ENCODE measurements around the gene C7orf33. TPM values are rescaled to one million over a fixed set of nuclear protein-coding genes. Genes with fewer than 3 reads are reported as not detected.

C7orf33 gene
- total and polyA plus RNA-seq, 2 experiments from 2014 or later: not detected

- H3K9me2 ChIP-seq (ENCODE audit: insufficient read depth): no peaks in the 10 kb centered on the region
- no peak overlapping the region for H3K27ac ChIP-seq (ENCODE audit: low read depth)
- no peak overlapping the region for H3K4me3 ChIP-seq
- H3K79me2 ChIP-seq (replicated peaks; ENCODE audit: insufficient read depth): no peaks in the 10 kb centered on the region
- Mint-ChIP-seq H3K36me3 (ENCODE audit: low read depth) (peaks cover 8% of the 10 kb centered on the region), H3K27me3 (ENCODE audit: insufficient read depth, low read depth, poor library complexity) (peaks cover 5% of the 10 kb centered on the region), H3K9me3 (peaks cover 13% of the 10 kb centered on the region), H3K27ac (no peak overlapping the region), H3K4me3 (no peak overlapping the region), H3K4me1 (peaks cover 4% of the 10 kb centered on the region)
- no peaks in the 10 kb centered on the region for H3K4me1 ChIP-seq (ENCODE audit: insufficient read depth)
- H3K36me3 ChIP-seq (ENCODE audit: insufficient read depth): 0 out of 2 replicates have a peak, but pooled peaks cover 3% of the 10 kb centered on the region
- no peak for ATAC-seq
- no peak overlapping the region for H2AFZ ChIP-seq
- TF ChIP-seq ZNF462 (CRISPR knock-in tag; IDR thresholded peaks at IDR 0.05) (no peak), EZH2phosphoT487 (IDR thresholded peaks at IDR 0.05; ENCODE audit: unreplicated experiment) (no peak), CREB1 (CRISPR knock-in tag; IDR thresholded peaks at IDR 0.05; ENCODE audit: low read depth) (no peak), STAT1 (IDR thresholded peaks at IDR 0.05; ENCODE audit: unreplicated experiment) (no peak), ZNF114 (CRISPR knock-in tag; IDR thresholded peaks at IDR 0.05) (no peak)
- TF ChIP-seq, protein P1, sequence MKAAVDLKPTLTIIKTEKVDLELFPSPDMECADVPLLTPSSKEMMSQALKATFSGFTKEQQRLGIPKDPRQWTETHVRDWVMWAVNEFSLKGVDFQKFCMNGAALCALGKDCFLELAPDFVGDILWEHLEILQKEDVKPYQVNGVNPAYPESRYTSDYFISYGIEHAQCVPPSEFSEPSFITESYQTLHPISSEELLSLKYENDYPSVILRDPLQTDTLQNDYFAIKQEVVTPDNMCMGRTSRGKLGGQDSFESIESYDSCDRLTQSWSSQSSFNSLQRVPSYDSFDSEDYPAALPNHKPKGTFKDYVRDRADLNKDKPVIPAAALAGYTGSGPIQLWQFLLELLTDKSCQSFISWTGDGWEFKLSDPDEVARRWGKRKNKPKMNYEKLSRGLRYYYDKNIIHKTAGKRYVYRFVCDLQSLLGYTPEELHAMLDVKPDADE (IDR thresholded peaks at IDR 0.05): no peak
- TF ChIP-seq, protein P2, sequence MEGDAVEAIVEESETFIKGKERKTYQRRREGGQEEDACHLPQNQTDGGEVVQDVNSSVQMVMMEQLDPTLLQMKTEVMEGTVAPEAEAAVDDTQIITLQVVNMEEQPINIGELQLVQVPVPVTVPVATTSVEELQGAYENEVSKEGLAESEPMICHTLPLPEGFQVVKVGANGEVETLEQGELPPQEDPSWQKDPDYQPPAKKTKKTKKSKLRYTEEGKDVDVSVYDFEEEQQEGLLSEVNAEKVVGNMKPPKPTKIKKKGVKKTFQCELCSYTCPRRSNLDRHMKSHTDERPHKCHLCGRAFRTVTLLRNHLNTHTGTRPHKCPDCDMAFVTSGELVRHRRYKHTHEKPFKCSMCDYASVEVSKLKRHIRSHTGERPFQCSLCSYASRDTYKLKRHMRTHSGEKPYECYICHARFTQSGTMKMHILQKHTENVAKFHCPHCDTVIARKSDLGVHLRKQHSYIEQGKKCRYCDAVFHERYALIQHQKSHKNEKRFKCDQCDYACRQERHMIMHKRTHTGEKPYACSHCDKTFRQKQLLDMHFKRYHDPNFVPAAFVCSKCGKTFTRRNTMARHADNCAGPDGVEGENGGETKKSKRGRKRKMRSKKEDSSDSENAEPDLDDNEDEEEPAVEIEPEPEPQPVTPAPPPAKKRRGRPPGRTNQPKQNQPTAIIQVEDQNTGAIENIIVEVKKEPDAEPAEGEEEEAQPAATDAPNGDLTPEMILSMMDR (conservative IDR thresholded peaks at IDR 0.05; ENCODE audit: low read depth in 2 of 2): no peak
- H4K20me1 ChIP-seq (replicated peaks; ENCODE audit: insufficient read depth): no peaks in the 10 kb centered on the region
- H3K27me3 ChIP-seq (ENCODE audit: insufficient read depth): no peaks in the 10 kb centered on the region
- no peaks in the 10 kb centered on the region for H3F3A ChIP-seq (replicated peaks; ENCODE audit: low read depth)
- DNase-seq (ENCODE audit: low spot score): no peak
- no peak overlapping the region for H3K4me2 ChIP-seq
Observed at GRCh38 chr7:148598351-148598750, 7.8 kb downstream of the C7orf33 start.
